Measurements from ENCODE around the gene KCNC1.
A peak's percentile ranks its signal among the peaks of the same experiment; 100 is the strongest.

KCNC1 gene

GRCh38 chr11:17816232-17816931, 81.8 kb downstream of the KCNC1 start (continued):
- TF ChIP-seq TSHZ2 (CRISPR knock-in tag; IDR thresholded peaks at IDR 0.05): no peak

DNA sequence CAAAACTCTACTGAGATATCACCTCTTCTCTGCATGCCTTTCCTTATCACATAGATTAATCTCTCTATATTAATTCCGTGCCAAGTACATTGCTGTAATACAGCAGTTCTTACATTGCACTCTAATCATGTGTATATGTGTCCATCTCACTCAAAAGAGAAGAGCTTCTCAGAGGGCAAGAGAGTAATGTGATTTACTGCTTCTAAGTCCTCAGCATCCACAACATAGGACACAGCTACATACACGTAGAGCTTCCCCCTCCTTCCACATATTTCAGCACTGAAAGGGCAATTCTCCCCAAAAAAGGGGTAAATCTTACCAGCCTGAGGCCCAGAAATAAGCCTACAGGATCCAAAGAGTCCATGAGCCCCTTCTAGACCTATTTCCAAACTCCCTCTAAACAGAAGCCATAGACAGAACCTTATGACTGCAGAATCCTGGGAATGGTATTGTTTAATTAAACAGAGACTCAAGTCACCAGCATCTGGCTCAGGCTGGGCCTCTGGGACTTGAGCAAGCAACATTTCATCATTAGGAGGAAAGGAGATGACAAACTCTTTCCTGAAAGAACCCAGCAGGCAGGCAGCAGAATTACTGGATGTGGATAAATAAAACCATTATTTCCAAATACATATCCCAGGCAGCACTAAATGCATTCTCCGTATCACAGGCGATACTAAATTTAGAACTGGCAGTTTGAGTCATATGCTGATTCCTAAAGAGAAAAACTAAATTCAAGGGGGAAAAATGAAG, 87.2 kb downstream of the KCNC1 start:
- TF ChIP-seq PATZ1 (CRISPR knock-in tag; IDR thresholded peaks at IDR 0.05; ENCODE audit: borderline replicate concordance) (no peak), ISL1 (CRISPR knock-in tag; IDR thresholded peaks at IDR 0.05) (peak; percentile 72), CREB5 (CRISPR knock-in tag; IDR thresholded peaks at IDR 0.05; ENCODE audit: low read depth) (0 out of 2 replicates have a peak, but pooled peaks have one; percentile 23)
- peak; percentile 82 for ATAC-seq

DNA sequence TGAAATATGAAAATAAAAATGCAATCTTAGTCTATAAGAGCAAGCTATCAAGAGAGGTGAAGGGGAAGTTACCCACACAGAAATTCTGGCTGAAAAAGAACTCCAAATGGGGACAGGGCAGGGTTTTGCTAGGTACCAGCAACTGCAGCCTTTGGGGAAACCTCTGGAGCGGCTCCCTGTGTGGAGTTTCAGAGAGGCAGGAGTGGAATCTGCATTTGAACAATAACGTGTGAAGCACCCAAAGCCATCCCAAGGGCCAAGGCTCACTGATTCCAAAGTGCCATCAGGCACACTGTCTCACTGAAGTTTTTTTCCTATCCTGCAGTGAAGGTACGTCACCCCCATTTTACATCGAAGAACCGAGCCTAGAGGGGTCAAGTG, 87.8 kb downstream of the KCNC1 start:
- TF ChIP-seq, protein P1, sequence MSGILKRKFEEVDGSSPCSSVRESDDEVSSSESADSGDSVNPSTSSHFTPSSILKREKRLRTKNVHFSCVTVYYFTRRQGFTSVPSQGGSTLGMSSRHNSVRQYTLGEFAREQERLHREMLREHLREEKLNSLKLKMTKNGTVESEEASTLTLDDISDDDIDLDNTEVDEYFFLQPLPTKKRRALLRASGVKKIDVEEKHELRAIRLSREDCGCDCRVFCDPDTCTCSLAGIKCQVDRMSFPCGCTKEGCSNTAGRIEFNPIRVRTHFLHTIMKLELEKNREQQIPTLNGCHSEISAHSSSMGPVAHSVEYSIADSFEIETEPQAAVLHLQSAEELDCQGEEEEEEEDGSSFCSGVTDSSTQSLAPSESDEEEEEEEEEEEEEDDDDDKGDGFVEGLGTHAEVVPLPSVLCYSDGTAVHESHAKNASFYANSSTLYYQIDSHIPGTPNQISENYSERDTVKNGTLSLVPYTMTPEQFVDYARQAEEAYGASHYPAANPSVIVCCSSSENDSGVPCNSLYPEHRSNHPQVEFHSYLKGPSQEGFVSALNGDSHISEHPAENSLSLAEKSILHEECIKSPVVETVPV (CRISPR knock-in tag; IDR thresholded peaks at IDR 0.05): no peak
- TF ChIP-seq SNAI2 (CRISPR knock-in tag; IDR thresholded peaks at IDR 0.05) (no peak), TSHZ2 (CRISPR knock-in tag; IDR thresholded peaks at IDR 0.05) (no peak), ESRRG (CRISPR knock-in tag; IDR thresholded peaks at IDR 0.05) (no peak), ZFP30 (CRISPR knock-in tag; IDR thresholded peaks at IDR 0.05) (no peak), CREB5 (CRISPR knock-in tag; IDR thresholded peaks at IDR 0.05; ENCODE audit: low read depth) (no peak), GLIS3 (CRISPR knock-in tag; IDR thresholded peaks at IDR 0.05) (no peak), TCF4 (CRISPR knock-in tag; IDR thresholded peaks at IDR 0.05; ENCODE audit: borderline replicate concordance) (no peak), OSR1 (CRISPR knock-in tag; IDR thresholded peaks at IDR 0.05) (no peak), RARB (CRISPR knock-in tag; IDR thresholded peaks at IDR 0.05) (no peak), PPARA (CRISPR knock-in tag; IDR thresholded peaks at IDR 0.05; ENCODE audit: borderline replicate concordance) (no peak), ZC3H10 (CRISPR knock-in tag; IDR thresholded peaks at IDR 0.05) (no peak), ZNF565 (CRISPR knock-in tag; conservative IDR thresholded peaks at IDR 0.05; ENCODE audit: low read depth) (no peak), BACH2 (CRISPR knock-in tag; IDR thresholded peaks at IDR 0.05; ENCODE audit: borderline replicate concordance) (no peak), ISL1 (CRISPR knock-in tag; IDR thresholded peaks at IDR 0.05) (no peak; the same call in 1 of the 2 replicates), ZFP3 (CRISPR knock-in tag; IDR thresholded peaks at IDR 0.05) (no peak), ZNF8 (CRISPR knock-in tag; IDR thresholded peaks at IDR 0.05) (no peak), ARNTL (CRISPR knock-in tag; IDR thresholded peaks at IDR 0.05; ENCODE audit: borderline replicate concordance, low read depth) (no peak)
- TF ChIP-seq, protein P2, sequence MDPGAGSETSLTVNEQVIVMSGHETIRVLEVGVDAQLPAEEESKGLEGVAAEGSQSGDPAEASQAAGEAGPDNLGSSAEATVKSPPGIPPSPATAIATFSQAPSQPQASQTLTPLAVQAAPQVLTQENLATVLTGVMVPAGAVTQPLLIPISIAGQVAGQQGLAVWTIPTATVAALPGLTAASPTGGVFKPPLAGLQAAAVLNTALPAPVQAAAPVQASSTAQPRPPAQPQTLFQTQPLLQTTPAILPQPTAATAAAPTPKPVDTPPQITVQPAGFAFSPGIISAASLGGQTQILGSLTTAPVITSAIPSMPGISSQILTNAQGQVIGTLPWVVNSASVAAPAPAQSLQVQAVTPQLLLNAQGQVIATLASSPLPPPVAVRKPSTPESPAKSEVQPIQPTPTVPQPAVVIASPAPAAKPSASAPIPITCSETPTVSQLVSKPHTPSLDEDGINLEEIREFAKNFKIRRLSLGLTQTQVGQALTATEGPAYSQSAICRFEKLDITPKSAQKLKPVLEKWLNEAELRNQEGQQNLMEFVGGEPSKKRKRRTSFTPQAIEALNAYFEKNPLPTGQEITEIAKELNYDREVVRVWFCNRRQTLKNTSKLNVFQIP (CRISPR knock-in tag; IDR thresholded peaks at IDR 0.05; ENCODE audit: borderline replicate concordance, low read depth): no peak
- ATAC-seq: peak; percentile 55
